H4 (cell line): Measurements from ENCODE around the gene LYZL6. TPM values are rescaled to one million over a fixed set of nuclear protein-coding genes. Genes with fewer than 3 reads are reported as not detected.

Source experiments
- DNase-seq: peaks from one replicate; pipeline ENCODE4 v3.0.0-alpha.2; 2015; ENCODE audit warnings: low spot score
- total RNA-seq: library from RNA; depleted of rRNA; stranded (reverse); fragments of >200 nt; shearing (Covaris generic); gene quantifications from 2 replicates; pipeline ENCODE4 v1.2.3, GENCODE V29; 2014; rRNA removed

LYZL6 gene, protein sequence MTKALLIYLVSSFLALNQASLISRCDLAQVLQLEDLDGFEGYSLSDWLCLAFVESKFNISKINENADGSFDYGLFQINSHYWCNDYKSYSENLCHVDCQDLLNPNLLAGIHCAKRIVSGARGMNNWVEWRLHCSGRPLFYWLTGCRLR
- total RNA-seq: not detected in 2 replicates

DNA sequence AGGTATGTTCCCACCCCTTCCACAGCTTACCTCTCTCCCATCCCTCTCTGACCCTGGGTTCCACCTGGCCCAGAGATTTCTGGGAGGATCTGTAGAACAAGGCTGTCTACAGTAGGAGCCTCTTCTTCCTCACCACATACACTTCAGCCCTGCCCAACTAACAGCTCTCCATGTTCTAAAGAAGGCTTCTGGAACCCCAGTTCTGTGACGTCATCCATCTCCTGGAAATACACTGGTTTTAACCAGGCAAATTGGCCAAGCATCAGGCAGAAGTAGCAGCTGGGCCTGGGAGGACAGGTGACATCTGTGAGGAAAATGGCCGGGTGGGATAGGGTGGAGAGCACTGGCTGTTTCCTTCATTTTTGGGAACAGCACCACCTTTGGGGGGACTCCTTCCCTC is at the start of gene LYZL6:
LYZL6 (minus strand) TSS at position 177 of the 400 bp plus-strand sequence. CDS start 4,357 bp downstream, outside the sequence.
- DNase-seq: no peak

DNA sequence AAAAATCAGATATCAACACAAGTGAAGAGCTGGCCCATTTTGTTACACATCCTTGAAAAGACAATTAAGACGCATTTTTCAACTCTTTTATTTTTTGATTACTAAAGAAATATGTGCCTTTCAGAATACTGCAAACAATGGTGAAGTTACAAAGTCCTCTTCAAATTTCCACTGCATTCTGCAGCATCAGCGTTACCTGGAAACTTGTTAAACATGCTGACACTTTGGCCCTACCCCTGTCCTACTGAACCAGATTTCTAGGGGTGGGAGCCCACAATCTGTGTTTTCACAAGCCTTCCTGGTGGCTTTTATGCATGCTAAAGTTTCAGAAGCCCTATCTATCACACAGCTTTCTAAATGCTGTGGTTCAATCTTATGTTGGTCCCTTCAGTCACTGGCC is 47.6 kb upstream of the LYZL6 start:
- no peak for DNase-seq

DNA sequence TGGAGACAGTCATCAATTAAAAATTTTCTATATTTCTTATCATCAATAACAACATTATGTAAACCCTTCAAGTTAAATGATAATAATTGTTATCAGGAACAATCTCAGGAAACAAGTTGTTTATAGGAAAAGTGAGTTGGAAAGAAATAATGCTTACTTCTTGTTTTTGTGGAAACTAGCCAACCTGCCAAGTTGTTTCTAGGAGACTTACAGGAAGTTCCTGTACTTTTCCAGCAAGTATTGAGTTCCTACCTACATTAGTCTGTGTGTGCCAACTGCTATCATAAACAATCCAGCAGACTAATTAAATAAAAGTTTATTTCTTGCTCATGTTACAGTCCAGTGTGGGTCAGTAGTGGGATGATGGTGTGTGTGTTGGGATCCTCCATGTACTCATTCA is 44.7 kb upstream of the LYZL6 start:
- peak; percentile 69 for DNase-seq

DNA sequence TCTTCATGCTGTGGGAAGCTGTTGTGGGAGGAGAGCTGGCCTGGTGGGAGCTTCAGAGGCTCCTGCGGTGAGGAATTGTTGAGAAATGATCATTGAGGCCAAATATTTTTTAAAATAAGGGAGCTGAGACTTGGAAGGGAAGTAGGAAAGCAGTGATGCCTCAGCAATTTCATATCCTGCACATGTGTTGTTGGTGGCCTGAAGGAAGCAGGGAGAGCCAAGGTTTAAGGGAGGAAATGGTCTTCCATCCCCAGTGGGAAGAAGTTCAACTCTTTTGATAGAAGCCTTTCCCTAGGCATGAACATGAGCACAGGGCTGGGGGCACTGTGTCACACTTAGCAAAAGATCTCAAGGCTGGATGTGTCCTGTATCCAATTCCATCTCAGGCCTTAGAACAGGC is 43.1 kb upstream of the LYZL6 start, which contains the start of gene CCL14:
CCL14 (minus strand) TSS at position 87 of the 400 bp plus-strand sequence; CDS start at position 7, 80 bp downstream.
- DNase-seq: no peak

DNA sequence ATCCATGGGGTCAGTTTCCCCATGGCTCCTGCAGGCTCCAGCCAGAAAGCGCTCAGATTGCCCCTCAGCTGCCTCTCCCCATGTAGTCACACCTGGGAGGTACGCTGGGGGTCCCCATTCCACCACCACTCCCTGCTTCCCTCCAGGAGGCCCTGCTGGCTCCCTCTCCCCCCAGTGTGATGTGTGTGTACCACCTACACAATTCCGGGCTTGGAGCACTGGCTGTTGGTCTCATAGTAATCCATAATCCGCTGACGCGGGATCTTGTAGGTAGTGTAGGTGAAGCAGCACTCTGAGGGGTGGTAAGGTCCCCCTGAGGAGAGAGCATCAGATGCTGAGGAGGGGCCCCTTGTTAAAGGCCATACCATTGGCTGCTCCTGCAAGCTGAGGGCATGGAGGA is 40.6 kb upstream of the LYZL6 start:
- DNase-seq: no peak

DNA sequence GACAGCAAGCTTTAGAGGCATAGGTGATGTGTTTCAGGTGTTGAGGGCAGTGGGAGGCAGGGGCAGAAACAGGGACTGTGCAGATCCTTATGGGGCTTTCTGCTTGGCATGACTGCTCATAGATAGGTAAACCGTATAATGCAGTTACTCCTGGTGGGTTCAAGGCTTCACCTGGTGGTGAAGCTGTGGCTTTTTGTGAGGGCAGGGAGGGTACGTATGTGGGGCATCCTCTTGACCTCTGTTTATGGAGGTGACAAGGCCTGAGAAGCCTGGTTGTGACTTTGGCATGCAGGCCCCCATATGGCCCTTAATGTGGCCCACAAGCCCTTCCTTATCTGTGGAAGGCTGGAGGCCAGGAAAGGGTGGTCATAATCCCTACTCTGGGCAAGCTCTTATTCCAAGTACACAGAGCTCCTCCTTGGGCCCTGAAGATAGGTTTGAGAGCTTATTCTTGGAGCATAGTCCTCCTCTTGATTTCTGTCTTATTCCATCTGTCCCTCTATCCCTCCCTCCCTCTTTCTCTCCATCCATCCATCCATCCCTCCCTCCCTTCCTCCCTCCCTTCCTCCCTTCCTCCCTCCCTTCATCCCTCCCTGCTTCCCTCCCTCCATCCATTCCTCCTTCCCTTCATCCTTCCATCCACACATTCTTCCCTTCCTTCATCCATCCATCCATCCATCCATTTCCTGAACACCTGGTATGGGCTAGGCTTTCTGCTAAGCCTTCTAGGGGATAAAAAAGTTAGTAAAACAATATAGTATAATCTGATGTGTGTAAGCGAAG is 39.1 kb upstream of the LYZL6 start:
- no peak for DNase-seq

DNA sequence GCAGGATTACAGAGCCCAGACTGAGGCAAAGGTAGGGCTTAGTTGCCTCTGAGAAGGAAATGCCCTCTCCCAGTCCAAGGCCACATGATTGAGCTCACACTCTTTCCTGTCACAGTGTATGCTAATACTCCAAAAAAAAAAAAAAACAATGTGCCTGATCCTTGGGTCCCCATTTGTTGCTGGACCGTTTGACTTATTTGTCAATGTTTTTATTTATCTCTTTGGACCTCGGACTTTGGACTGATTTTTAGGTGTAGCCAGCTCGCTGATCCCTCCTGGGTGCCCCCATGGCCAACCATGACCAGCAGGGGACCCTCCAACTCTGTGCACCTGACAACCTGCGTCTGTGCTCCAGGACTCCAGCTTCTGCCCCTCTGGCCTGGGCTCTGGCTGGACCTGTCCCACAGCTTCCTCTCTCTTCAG is 38.4 kb upstream of the LYZL6 start:
- DNase-seq: no peak

DNA sequence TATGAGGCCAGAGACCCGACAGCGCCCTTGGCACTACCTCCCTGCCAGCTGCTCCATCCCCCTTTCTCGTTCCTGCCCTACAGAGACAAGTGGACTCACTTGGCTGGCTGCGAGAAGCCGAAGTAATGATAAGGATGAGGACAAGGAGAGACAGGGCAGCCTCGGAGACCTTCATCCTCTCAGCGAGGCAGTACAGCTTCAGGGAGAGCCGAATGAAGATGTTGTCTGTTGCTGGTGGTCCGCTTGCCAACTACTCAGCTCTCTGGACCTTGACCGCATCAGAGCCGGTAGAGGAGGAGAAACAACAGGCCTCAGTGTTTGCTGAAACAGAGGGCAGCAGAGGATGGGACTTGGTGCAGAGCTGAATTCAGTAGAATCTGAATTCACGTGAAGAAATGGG is 37.7 kb upstream of the LYZL6 start, which contains the start of gene CCL16:
CCL16 (minus strand) TSS at position 252 of the 400 bp plus-strand sequence; CDS start at position 175, 77 bp downstream.
- DNase-seq: no peak

DNA sequence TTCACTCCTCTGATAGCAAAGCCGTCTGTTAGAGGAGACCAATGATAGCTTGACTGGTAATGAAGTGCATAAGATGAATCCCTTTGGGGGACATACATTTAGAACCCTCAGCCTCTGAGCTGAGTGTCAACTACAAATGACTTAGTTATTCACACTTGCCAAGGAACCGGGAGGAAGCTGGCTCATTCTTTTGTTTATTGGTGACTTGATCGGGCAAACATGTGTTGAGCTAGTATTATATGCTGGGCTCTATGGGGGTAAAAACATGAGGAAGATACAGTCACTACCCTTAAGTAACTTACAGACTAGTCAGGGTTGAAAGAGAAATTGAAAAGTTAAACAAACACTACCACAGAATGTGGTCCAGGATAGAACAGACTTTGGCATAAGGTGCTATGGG is 34.8 kb upstream of the LYZL6 start:
- DNase-seq: no peak

DNA sequence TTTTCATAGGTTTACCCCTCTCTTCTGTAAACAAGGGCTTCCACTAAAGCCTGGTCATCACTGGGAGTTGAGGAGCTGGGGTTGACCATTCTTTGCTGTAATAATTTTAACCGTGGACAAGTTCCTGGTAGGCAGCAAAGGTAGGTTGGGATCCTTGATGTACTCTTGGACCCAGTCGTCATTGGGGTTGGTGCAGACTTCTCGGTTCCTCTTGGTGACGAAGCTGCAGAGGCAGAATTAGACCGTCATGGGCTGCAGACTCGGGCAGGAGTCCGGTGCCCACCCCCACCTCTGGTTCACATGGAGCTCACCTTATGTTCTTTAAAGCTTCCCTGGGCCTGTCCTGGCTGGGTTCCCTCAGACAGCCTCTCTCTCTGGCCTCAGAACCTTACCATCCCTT is 34.0 kb upstream of the LYZL6 start:
- DNase-seq: no peak

DNA sequence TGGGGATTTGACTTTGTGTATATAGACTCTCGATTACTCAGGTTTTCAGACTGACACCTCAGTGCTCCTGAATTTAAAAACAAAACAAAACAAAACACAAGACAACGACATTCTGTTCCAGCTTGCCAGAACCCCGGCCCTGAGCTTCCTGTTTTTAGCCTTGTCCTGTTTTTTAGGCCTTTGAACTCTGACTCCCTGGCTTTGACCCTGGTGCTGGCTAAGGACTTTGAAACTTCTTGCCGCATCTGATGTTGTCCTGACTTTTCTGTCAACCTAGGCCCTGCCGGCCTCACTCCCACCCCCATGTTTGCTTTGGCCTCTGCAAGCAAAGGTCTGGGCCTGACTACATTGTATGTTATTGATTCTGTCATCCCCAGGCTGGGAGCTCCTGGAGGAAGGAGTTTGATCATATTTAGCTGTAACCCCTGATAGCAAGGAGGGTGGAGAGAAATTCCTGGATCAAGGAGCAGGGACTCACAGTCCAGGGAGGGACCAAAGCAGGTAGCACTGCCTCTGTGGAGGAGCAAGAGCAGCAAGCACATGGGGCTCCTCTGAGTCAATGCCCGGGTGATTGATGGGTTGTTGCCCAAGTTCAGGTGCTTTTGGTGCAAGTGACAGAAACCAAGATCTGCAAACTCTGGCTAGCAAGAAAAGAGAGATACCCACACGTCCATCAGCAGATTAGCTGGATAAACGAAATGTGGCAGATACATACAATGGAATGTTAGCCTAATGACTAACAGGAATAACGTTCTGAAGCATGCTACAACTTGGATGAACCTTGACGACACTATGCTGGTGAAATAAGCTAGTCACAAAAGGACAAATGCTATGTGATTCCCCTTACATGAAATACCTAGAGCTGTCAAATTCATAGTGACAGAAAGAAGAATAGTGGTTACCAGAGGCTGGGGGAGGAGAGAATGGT is 30.1 kb upstream of the LYZL6 start:
- no peak for DNase-seq

DNA sequence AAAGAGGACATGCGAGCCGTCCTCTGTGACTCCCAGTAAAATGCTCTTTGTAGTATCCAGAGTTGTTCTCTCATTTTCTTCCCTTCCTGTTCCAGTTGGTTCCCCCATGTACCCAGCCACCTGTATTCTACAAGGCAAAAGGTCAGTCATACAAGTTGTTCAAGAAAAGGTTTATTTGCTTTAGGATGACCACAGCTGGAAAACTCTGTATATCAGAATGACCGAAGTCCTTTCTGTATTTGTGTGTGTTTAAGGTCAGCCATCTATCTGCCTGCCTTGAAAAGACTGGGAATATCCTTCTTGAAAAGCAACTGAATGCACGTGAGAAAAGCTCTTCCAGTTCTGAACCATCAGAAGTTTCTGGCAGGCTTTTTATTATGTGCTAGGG is 29.4 kb upstream of the LYZL6 start:
- DNase-seq: no peak

DNA sequence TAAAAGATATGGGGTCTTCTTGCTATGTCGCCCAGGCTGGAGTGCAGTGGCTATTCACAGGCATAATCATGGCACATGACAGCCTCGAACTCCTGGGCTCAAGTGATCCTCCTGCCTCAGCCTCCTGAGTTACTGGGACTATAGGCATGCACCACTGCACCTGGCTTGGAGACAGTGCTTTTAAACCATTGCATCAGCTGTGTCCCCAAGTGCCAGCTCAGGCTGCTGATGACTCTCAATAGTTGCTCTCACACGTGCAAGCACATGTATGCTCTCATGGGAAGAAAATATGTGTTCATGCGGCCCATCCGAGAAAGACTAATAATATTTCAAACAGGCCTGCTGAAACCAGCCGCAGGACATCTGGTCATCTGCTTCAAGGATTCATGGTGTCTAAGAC is 29.0 kb upstream of the LYZL6 start:
- no peak for DNase-seq

DNA sequence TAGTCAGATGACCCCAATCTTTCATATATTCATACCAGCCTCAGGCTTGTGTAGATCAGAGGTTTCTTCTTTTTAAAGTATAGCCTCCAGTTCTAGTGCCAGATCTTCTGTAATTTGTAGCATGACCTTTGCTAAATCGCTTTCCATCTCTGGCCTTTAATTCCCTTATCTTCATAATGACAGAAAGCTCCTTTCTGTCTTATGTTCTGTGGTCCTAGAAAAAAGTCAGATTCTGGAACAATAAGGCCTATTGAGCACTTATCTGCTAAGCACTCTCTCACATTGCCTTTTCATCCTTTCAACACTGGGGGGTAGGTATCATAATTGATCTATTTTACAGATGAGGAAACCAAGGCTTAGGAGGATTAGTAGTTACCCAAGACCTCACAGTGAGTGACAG is 28.6 kb upstream of the LYZL6 start:
- no peak for DNase-seq

DNA sequence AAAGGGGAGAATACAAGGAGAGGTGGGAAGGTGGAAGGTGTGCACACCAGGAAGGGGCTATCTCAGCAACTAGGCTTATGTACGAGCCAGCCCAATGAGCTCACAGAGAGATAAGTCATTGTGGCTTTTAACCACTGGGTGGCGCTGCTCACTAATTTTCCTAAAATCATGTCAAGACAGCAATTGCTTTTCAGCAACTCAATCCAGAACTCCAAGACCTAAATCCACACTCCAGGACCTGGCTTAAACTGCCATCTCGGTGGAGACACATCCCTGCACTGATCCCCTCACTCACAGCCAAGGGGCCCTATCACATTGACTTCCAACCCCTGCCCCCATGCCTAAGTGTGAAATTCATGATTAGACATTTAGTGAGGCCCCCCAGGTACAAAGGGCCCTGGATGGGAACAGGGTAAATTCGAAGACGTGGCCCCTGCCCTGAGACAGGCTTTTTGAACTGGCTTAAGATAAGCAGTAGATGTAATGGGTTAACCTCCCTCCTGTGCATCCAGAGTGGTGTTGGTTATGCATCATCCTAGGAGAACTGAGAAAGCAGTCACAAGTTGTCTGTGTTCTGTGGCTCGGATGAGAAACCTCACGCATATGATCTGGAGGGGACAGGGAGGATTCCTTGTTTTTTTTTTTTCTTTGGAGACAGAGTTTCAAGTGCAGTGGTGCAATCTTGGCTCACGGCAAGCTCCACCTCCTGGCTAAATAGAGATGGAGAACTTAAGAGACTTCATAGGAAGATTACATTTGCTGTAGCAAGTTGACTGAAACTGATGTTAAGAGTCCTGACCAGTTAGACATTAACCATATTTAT is 26.3 kb upstream of the LYZL6 start:
- DNase-seq: peak; percentile 72

DNA sequence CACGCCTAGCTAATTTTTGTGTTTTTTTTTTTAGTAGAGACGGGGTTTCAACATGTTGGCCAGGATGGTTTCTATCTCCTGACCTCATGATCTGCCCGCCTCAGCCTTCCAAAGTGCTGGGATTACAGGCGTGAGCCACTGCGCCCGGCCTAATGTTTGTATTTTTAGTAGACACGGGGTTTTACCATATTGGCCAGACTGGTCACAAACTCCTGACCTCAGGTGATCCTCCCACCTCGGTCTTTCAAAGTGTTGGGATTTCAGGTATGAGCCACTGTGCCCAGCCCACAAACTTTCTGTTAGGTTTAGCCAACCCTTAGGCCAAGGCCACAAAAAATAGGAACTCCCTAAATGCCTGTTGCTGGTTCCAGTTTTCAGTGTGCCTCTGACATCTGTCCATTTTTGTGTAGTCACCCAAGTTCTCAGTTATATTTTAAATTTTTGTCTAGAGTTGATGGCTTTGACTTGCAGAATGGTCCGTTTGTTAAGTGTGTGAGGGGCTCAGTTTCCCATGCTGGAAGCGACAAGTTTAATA is 25.1 kb upstream of the LYZL6 start:
- DNase-seq: no peak

DNA sequence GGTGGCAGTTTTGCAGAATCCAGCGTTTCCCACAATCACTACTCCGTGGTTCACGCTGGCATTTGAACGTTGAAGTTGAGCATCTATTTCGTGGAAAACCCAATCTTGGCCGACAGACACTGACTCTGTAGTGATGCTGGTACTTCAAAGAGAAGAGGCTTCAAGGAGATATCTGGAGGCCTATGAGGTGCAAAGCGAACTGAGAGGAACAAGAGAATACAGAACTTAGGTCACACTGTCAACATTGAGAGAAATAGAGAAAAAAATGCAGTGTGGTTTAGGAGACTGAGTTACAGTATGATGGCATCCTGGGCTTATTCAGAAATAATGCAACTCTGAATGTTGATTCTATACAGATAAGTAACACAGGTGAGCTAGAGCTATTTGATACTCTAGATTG is 21.8 kb upstream of the LYZL6 start:
- no peak for DNase-seq

DNA sequence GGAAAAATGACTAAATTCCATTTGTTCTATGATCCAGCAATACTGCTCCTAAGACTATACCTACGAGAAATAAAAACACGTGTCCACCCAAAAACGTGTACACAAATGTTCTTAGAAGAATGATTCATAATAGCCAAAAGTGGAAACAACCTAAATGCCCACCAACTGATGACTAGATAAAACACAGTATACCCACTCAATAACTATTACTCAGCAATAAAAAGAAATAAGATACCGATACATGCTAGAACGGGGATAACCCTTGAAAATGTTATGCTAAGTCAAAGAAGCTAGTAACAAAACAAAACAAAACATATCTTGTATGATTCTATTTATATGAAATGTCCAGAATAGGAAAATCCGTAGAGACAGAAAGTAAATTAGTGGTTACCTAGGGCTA is 20.1 kb upstream of the LYZL6 start:
- no peak for DNase-seq

DNA sequence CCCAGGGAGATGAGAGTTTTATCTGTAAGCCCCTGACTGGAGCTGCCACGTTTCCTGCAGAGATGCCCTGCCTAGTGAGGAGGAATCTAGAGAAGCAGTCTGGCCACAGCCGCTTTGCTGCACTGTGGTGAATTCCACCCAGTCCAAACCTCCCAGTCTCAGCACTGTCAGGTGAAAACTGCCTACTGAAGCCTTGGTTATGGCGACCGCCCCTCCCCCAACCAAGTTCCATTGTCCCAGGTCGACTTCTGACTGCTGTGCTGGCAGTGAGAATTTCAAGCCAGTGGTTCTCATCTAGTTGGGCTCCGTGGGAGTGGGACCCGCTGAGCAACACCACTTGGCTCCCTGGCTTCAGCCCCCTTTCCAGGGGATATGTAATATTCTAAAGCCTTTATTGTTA is 10.2 kb upstream of the LYZL6 start:
- no peak for DNase-seq

DNA sequence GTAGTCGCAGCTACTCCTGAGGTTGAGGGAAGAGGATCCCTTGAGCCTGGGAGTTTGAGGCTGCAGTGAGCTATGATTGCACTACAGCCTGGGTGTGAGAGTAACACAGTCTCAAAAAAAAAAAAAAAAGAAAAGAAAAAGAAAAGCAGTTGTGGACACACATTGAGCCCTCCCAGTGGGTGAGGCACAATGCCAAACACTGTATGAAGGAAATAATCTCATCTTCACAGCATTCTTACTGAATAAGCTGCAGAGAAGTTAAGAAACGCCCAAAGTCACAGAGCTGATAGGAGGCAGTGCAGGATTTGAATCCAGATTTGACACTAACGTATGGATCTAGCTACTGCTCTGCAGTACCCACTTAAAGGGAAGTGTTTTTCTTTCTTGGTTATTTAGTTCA is 5.9 kb upstream of the LYZL6 start:
- no peak for DNase-seq

DNA sequence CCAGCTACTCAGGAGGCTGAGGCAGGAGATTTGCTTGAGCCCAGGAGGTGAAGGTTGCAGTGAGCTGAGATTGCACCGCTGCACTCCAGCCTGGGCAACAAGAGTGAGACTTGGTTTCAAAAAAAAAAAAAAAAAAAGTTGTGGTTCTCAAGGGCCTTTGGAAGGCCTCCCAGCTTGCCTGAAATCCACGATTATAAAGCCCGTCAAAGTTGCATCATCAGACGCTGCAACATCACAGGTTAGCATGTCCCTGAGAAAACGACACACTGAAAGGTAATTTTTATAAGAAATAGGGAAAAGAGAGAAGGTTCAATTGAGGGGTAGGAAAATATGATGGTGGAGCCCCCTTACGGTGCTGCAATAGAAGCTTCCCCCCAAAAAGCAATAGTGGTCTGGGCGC is 4.6 kb upstream of the LYZL6 start:
- DNase-seq: no peak
